CD4-positive, CD25-positive, alpha-beta regulatory T cell (primary cell): ENCODE results near the gene ACSL1. TPM values are rescaled to one million over a fixed set of nuclear protein-coding genes. Genes with fewer than 3 reads are reported as not detected.

ENCODE experiments used
- ATAC-seq, 2 donors: fragments of 150-1000 bp; cut with Tn5 transposase; one replicate each; pipeline ENCODE4 v1.10.0; 2021; ENCODE audit warnings: low read depth in 2 of 2, moderate number of reproducible peaks in 2 of 2, moderate library complexity in 1 of 2
- DNase-seq, 3 donors: peaks; one replicate each; pipeline versions ENCODE4 v3.0.0 to v3.0.0-alpha.2; 2012 to 2022; ENCODE audit warnings: mixed read lengths in 1 of 3
- H3K27ac ChIP-seq: one replicate; pipeline ENCODE4 v1.7.0; 2013; ENCODE audit warnings: mild to moderate bottlenecking, low read length; ENCODE audit not compliant: insufficient read depth, poor library complexity, severe bottlenecking
- H3K27me3 ChIP-seq: one replicate; pipeline ENCODE4 v1.7.0; 2013; ENCODE audit warnings: low read length; ENCODE audit not compliant: control insufficient read depth, insufficient read depth
- H3K36me3 ChIP-seq: one replicate; pipeline ENCODE4 v1.7.0; 2013; ENCODE audit warnings: mild to moderate bottlenecking, low read length, moderate library complexity; ENCODE audit not compliant: control insufficient read depth, insufficient read depth
- H3K4me1 ChIP-seq: 2 replicates; pipeline ENCODE4 v1.7.0; 2013; ENCODE audit warnings: mild to moderate bottlenecking, low read length; ENCODE audit not compliant: insufficient read depth, control insufficient read depth, poor library complexity, severe bottlenecking
- H3K4me3 ChIP-seq: one replicate; pipeline ENCODE4 v1.7.0; 2013; ENCODE audit warnings: low read depth, mild to moderate bottlenecking, low read length, moderate library complexity
- H3K9me3 ChIP-seq, 2 experiments: 1 replicate in 1 of 2; 2 replicates in 1 of 2; pipeline ENCODE4 v1.7.0; 2013; ENCODE audit warnings: low read length in 2 of 2, mild to moderate bottlenecking in 1 of 2, moderate library complexity in 1 of 2; ENCODE audit not compliant: control insufficient read depth in 2 of 2
- H3K27ac Mint-ChIP-seq, 3 donors: one replicate each; pipeline ENCODE4 v1.8.0; 2020 to 2022; ENCODE audit warnings: mild to moderate bottlenecking in 3 of 3, mixed read lengths in 3 of 3, moderate library complexity in 2 of 3
- H3K27me3 Mint-ChIP-seq: one replicate; pipeline ENCODE4 v1.8.0; 2022; ENCODE audit warnings: mild to moderate bottlenecking, mixed read lengths
- H3K36me3 Mint-ChIP-seq: one replicate; pipeline ENCODE4 v1.8.0; 2020; ENCODE audit warnings: mixed read lengths
- H3K4me1 Mint-ChIP-seq, 4 donors: one replicate each; pipeline ENCODE4 v1.8.0; 2020 to 2022; ENCODE audit warnings: mixed read lengths in 4 of 4, mild to moderate bottlenecking in 1 of 4
- H3K4me3 Mint-ChIP-seq, 4 donors: one replicate each; pipeline ENCODE4 v1.8.0; 2020 to 2022; ENCODE audit warnings: mild to moderate bottlenecking in 4 of 4, mixed read lengths in 4 of 4, moderate library complexity in 3 of 4
- H3K9me3 Mint-ChIP-seq, 7 donors: one replicate each; pipeline ENCODE4 v1.8.0; 2020 to 2022; ENCODE audit warnings: mixed read lengths in 7 of 7, mild to moderate bottlenecking in 3 of 7, moderate library complexity in 2 of 7
- polyA plus RNA-seq, 4 donors: library from polyadenylated mRNA; unstranded; fragments of 300-500 nt; fragmentation: Illumina TruSeq; gene quantifications; one replicate each; pipeline ENCODE4 v1.2.3, GENCODE V29; 2021
- total RNA-seq: library from RNA; stranded (reverse); gene quantifications from one replicate; pipeline ENCODE4 v1.2.3, GENCODE V29; 2022

ACSL1 gene
- total and polyA plus RNA-seq, 5 donors from 2014 or later = 6.8 to 21.0 (median 9.4) TPM

DNA sequence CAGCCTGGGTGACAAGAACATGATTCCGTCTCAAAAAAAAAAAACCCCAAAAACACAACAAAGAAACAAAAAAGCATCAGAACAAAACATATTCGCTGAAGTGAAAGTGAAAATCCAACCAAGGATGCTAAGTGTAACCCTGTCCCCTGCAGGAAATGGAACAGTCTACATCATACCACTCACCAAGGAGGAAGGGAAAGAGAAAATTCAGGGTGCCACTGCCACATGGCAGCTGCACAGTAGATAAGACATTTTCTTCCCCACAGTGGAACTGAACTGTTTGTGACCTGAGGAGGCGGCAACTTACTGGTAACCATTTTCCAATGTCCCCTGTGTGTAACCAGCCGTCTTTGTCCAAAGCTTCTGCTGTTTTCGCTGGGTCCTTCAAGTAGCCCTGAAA is 63.7 kb downstream of the ACSL1 start:
- no peak overlapping the region for H3K27ac ChIP-seq
- H3K36me3 ChIP-seq = peaks cover 55% of the 10 kb centered on the region
- Mint-ChIP-seq H3K9me3 (no peaks in the 10 kb centered on the region), H3K27ac (peak overlapping the region; percentile 66 to 87 (median 79)), H3K36me3 (peaks cover 48% of the 10 kb centered on the region), H3K4me3 (peak overlapping the region in 2 of 4 donors; percentile 44 to 81), H3K27me3 (no peaks in the 10 kb centered on the region), H3K4me1 (peaks cover 0 to 16% (median 11%) of the 10 kb centered on the region in 4 donors)
- no peaks in the 10 kb centered on the region for H3K27me3 ChIP-seq
- no peaks in the 10 kb centered on the region for H3K9me3 ChIP-seq
- ATAC-seq (peak; percentile 87 to 93), DNase-seq (peak in 2 of 3 donors; percentile 56 to 86)
- peaks cover 3% of the 10 kb centered on the region for H3K4me1 ChIP-seq
- H3K4me3 ChIP-seq = peak overlapping the region; percentile 51

DNA sequence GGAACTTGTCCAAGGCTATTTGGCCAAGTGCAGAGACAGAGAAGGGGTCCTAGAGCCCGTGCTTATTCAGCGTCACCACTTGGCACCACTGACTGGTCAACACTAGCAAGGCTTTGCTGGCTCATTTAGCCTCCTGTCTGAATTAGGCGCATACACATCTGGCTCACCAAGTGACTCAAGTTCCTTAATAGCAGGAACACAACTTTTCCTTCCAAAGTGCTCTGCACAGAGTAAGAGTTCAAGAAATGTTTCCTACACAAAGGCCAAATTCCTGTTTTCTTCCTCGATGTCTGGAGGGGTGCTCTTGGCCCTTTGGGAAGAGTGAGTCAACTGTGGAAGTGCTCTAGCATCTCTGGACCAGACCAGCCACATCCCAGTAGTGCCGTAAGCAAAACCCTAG is 65.1 kb downstream of the ACSL1 start:
- no peaks in the 10 kb centered on the region for H3K9me3 Mint-ChIP-seq
- Histone ChIP-seq H3K4me1 (peaks cover 3% of the 10 kb centered on the region), H3K4me3 (no peak overlapping the region), H3K9me3 (no peaks in the 10 kb centered on the region), H3K27me3 (no peaks in the 10 kb centered on the region), H3K27ac (no peak overlapping the region), H3K36me3 (peaks cover 50% of the 10 kb centered on the region)
- peaks cover 0 to 16% (median 11%) of the 10 kb centered on the region in 4 donors for H3K4me1 Mint-ChIP-seq
- H3K4me3 Mint-ChIP-seq = no peak overlapping the region
- ATAC-seq (no peak), DNase-seq (no peak)
- peaks cover 45% of the 10 kb centered on the region for H3K36me3 Mint-ChIP-seq
- no peak overlapping the region for H3K27ac Mint-ChIP-seq
- H3K27me3 Mint-ChIP-seq = no peaks in the 10 kb centered on the region

DNA sequence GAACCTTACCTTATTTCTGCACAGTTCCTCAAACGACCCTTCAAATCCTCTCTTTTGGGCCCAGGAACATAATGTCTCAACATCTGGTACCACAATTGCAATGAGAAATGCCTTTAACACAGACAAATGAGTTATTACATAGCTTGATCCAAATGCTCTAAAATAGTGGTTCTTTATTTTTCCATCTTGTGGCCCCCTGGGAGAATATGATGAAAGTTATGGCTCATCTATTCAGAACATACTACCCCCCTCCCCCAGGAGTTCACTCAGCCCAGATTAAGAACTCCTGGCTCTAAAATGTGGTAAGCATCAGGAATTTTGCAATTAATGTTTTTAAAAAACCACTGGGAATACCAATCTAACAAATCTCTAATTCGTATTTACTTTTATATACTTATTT is 68.0 kb downstream of the ACSL1 start:
- no peak overlapping the region for H3K27ac Mint-ChIP-seq
- H3K36me3 Mint-ChIP-seq = peaks cover 45% of the 10 kb centered on the region
- H3K9me3 ChIP-seq = no peaks in the 10 kb centered on the region

DNA sequence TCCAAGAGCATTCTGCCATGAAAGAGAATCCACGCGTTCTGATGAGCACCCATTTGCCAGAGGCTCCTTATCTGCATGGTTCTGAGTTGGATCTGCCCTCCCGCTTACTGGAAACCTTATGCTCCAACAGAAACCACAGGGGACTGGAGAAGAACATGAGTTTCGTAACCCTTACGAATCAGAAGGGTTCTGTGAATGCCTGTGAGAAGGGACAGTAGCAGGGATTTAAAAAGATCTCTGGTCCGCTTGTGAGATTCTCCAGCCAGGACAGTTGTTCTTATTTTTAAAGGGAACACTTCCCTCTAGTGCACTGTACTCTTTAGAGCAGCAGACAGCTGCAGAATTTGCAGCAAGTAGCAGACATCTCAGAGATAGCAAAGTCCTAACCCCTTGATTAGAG is 69.4 kb downstream of the ACSL1 start:
- no peaks in the 10 kb centered on the region for H3K27me3 ChIP-seq
- ATAC-seq = no peak
- Mint-ChIP-seq H3K9me3 (no peaks in the 10 kb centered on the region), H3K27me3 (peaks cover 3% of the 10 kb centered on the region), H3K4me1 (peaks cover 0 to 8% (median 1%) of the 10 kb centered on the region in 4 donors), H3K27ac (peak overlapping the region in 1 of 3 donors; percentile 59), H3K36me3 (peaks cover 41% of the 10 kb centered on the region), H3K4me3 (no peak overlapping the region)
- H3K27ac ChIP-seq = no peak overlapping the region
- H3K4me1 ChIP-seq = no peaks in the 10 kb centered on the region
- H3K4me3 ChIP-seq = no peak overlapping the region
- no peak for DNase-seq
- H3K36me3 ChIP-seq = peaks cover 30% of the 10 kb centered on the region
- H3K9me3 ChIP-seq = no peaks in the 10 kb centered on the region

More for the DNA sequence above, 68.0 kb downstream of the ACSL1 start:
- ATAC-seq = no peak
- DNase-seq = no peak
- Histone ChIP-seq H3K36me3 (peaks cover 30% of the 10 kb centered on the region), H3K27me3 (no peaks in the 10 kb centered on the region), H3K27ac (no peak overlapping the region), H3K4me1 (peaks cover 3% of the 10 kb centered on the region), H3K4me3 (no peak overlapping the region)
- peaks cover 0 to 14% (median 8%) of the 10 kb centered on the region in 4 donors for H3K4me1 Mint-ChIP-seq
- H3K27me3 Mint-ChIP-seq = no peaks in the 10 kb centered on the region
- no peaks in the 10 kb centered on the region for H3K9me3 Mint-ChIP-seq
- no peak overlapping the region for H3K4me3 Mint-ChIP-seq

DNA sequence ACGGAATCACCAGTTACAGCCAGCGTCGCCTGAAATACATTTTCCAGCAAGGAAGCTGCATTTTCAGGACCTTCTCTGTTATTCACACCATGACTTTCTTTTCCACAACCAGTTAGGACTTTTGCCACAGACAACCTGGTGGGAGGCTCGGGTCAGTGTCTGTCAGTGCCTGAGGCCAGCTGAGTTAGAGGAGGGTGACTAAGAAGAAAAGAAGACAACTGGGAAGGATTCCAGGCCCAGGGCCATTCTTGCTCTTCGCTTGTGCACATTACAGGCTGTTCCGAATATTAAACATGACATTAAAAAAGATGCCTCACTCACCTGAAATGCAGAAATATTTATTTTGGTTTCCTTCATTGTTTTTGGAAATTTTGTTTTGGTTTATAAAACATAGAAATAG is 70.5 kb downstream of the ACSL1 start:
- Histone ChIP-seq H3K4me1 (no peaks in the 10 kb centered on the region), H3K4me3 (no peak overlapping the region), H3K27me3 (no peaks in the 10 kb centered on the region), H3K9me3 (no peaks in the 10 kb centered on the region), H3K36me3 (peaks cover 22% of the 10 kb centered on the region), H3K27ac (no peak overlapping the region)
- Mint-ChIP-seq H3K9me3 (no peaks in the 10 kb centered on the region), H3K27ac (peak overlapping the region in 1 of 3 donors; percentile 49), H3K36me3 (peaks cover 39% of the 10 kb centered on the region), H3K27me3 (peaks cover 5% of the 10 kb centered on the region), H3K4me3 (no peak overlapping the region), H3K4me1 (peaks cover 0 to 10% (median under 1%) of the 10 kb centered on the region in 4 donors)
- DNase-seq (no peak), ATAC-seq (no peak)

DNA sequence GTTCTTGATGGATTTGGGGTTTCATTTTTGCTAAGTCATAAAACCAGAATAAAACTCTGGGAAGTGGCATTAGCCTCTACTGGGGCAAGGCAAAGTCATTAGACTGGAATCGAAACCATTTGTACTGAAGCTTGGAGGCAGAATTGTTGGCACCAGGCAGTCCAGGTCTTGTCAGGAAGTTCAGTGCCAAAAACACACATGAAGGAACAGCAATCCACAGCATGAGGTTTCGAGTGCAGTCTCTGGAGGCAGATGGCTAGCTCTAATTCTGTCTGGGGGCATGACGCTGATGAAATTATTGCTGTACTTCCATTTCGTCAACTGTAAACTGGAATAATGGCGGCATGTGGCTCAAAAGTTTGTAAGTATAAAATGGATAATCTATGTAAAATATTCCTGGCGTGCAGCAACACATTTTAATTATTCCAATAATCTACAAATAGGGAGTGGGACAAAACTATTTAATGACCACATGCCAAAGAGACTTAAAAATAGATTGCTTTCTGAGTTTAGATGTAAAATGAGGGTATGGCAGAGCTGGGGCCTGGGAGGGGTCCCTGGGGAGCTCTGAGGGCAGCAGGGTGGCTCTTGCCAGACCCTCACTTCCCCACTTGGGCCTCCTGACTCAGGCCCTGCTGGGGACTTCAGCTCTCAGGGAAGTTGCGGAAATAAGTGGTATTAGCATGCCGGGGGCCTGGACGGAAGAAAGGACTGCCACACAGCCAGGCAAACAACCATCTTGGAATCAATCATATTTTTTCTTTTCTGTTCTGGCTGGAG is 73.1 kb downstream of the ACSL1 start:
- no peak overlapping the region for H3K4me3 ChIP-seq
- peaks cover 0 to 6% (median 0%) of the 10 kb centered on the region in 4 donors for H3K4me1 Mint-ChIP-seq
- H3K4me1 ChIP-seq = no peaks in the 10 kb centered on the region
- peaks cover 12% of the 10 kb centered on the region for H3K36me3 ChIP-seq
- DNase-seq (no peak), ATAC-seq (no peak)
- H3K9me3 Mint-ChIP-seq = peaks cover 0 to 2% (median 0%) of the 10 kb centered on the region in 7 donors
- no peak overlapping the region for H3K4me3 Mint-ChIP-seq
- H3K27ac Mint-ChIP-seq = no peak overlapping the region
- H3K36me3 Mint-ChIP-seq = peaks cover 26% of the 10 kb centered on the region
- no peaks in the 10 kb centered on the region for H3K9me3 ChIP-seq
- no peaks in the 10 kb centered on the region for H3K27me3 ChIP-seq
- no peak overlapping the region for H3K27ac ChIP-seq
- peaks cover 5% of the 10 kb centered on the region for H3K27me3 Mint-ChIP-seq

DNA sequence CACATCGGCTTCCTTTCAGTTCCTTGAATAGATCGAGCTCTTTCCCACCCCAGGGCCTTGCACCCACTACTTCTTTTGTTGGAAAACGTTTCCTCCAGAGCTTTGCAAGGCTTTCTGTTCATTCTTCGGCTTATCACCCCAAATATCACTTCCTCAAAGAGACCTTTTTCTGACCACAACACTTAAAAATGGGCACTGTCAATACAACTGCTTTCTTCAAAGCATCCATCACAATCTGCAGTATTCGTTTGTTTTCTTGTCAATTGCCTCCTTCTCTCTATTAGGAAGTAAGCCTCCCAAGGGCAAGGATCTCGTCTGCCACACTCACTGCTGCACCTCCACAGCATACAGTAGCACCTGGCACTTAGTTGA is 74.2 kb downstream of the ACSL1 start:
- Histone ChIP-seq H3K27ac (no peak overlapping the region), H3K4me3 (no peak overlapping the region), H3K4me1 (no peaks in the 10 kb centered on the region), H3K36me3 (peaks cover 4% of the 10 kb centered on the region), H3K27me3 (no peaks in the 10 kb centered on the region), H3K9me3 (no peaks in the 10 kb centered on the region)
- DNase-seq (no peak), ATAC-seq (no peak)
- Mint-ChIP-seq H3K9me3 (peaks cover 0 to 2% (median 0%) of the 10 kb centered on the region in 7 donors), H3K27me3 (peaks cover 5% of the 10 kb centered on the region), H3K36me3 (peaks cover 23% of the 10 kb centered on the region), H3K27ac (no peak overlapping the region), H3K4me1 (peaks cover 0 to 7% (median under 1%) of the 10 kb centered on the region in 4 donors), H3K4me3 (no peak overlapping the region)
